ENCODE results near the gene CTIF. TPM values are rescaled to one million over a fixed set of nuclear protein-coding genes. Genes with fewer than 3 reads are reported as not detected.

The CTIF gene
- total RNA-seq, 4 donors from 2014 or later, result 16.6 to 116 (median 34.5) TPM

- Histone ChIP-seq H3K9me3 (no peaks in the 10 kb centered on the region), H3K36me3 (no peaks in the 10 kb centered on the region), H3K4me1 (peaks cover 0 to 22% (median 0%) of the 10 kb centered on the region in 4 donors), H3K4me3 (no peak overlapping the region), H3K27me3 (no peaks in the 10 kb centered on the region), H3K27ac (no peak overlapping the region)
- TF ChIP-seq POLR2A (IDR thresholded peaks at IDR 0.05) (no peak), CTCF (IDR thresholded peaks at IDR 0.05) (no peak)
- DNase-seq, result no peak
Measured at GRCh38 chr18:48611203-48611602, 72.4 kb downstream of the CTIF start.

- TF ChIP-seq POLR2A (IDR thresholded peaks at IDR 0.05), result no peak
- no peak for TF ChIP-seq CTCF (IDR thresholded peaks at IDR 0.05)
- Histone ChIP-seq H3K9me3 (no peaks in the 10 kb centered on the region), H3K4me1 (peaks cover 0 to 24% (median 0%) of the 10 kb centered on the region in 4 donors), H3K27me3 (no peaks in the 10 kb centered on the region), H3K4me3 (no peak overlapping the region), H3K27ac (no peak overlapping the region), H3K36me3 (no peaks in the 10 kb centered on the region)
- DNase-seq, result no peak
Measured at GRCh38 chr18:48611785-48612480, 73.1 kb downstream of the CTIF start.

- Histone ChIP-seq H3K9me3 (no peaks in the 10 kb centered on the region), H3K27me3 (no peaks in the 10 kb centered on the region), H3K27ac (no peak overlapping the region), H3K4me1 (peaks cover 0 to 20% (median 0%) of the 10 kb centered on the region in 4 donors), H3K36me3 (no peaks in the 10 kb centered on the region), H3K4me3 (no peak overlapping the region)
- TF ChIP-seq POLR2A (IDR thresholded peaks at IDR 0.05), result no peak
- no peak for TF ChIP-seq CTCF (IDR thresholded peaks at IDR 0.05)
- no peak for DNase-seq
Measured at GRCh38 chr18:48612511-48612910, 73.7 kb downstream of the CTIF start.

GRCh38 chr18:48612917-48613316, 74.1 kb downstream of the CTIF start:
- no peak overlapping the region for H3K27ac ChIP-seq

GRCh38 chr18:48613589-48614404, 75.0 kb downstream of the CTIF start:
- Histone ChIP-seq H3K27me3 (no peaks in the 10 kb centered on the region), H3K4me1 (peaks cover 0 to 18% (median 0%) of the 10 kb centered on the region in 4 donors), H3K36me3 (no peaks in the 10 kb centered on the region), H3K4me3 (no peak overlapping the region), H3K9me3 (no peaks in the 10 kb centered on the region), H3K27ac (no peak overlapping the region)
- peak in 1 of 3 donors; percentile 52 for DNase-seq
- TF ChIP-seq CTCF (IDR thresholded peaks at IDR 0.05) (no peak), POLR2A (IDR thresholded peaks at IDR 0.05) (no peak)

More at GRCh38 chr18:48612917-48613316, 74.1 kb downstream of the CTIF start:
- DNase-seq, result no peak
- no peaks in the 10 kb centered on the region for H3K36me3 ChIP-seq
- TF ChIP-seq CTCF (IDR thresholded peaks at IDR 0.05), result no peak
- TF ChIP-seq POLR2A (IDR thresholded peaks at IDR 0.05), result no peak
- peaks cover 0 to 18% (median 0%) of the 10 kb centered on the region in 4 donors for H3K4me1 ChIP-seq
- no peaks in the 10 kb centered on the region for H3K27me3 ChIP-seq
- H3K9me3 ChIP-seq, result no peaks in the 10 kb centered on the region
- H3K4me3 ChIP-seq, result no peak overlapping the region
